Retinal pigment epithelial cell (primary cell): ENCODE measurements around the gene CNTLN.

Source experiments
- DNase-seq: peaks from one replicate; pipeline ENCODE4 v3.0.0-alpha.2; 2010; ENCODE audit warnings: low read depth
- H3K4me3 ChIP-seq: 2 replicates; pipeline ENCODE4 v1.5.1; 2011; ENCODE audit warnings: mild to moderate bottlenecking, low read length, control low read depth, moderate library complexity
- CTCF ChIP-seq: conservative IDR thresholded peaks from 2 replicates; pipeline ENCODE4 v1.5.1; 2011; ENCODE audit warnings: low read depth, low read length, control low read depth, inconsistent platforms

The CNTLN gene

GRCh38 chr9:17318821-17319320 is 184.0 kb downstream of the CNTLN start:
- TF ChIP-seq CTCF = no peak
- no peak for DNase-seq
- H3K4me3 ChIP-seq = no peak overlapping the region

DNA sequence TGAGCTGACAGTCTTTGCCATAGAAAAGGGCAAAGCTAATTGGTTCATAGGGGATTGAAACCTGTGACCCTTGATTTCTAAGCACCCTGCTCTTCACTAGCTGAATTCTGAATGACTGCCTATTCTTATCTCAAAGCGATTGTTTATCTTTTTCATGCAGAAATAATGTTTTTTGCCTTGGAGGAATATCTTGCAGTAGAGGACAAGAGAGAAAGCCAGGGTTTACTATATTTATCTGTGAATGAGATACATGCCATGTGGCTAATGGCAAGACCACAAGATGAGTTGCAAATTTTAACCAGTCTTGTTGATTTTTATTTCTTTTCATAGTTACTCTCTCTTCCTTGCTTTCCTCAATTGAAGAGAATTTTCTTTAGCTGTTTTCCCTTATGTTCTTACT is 185.0 kb downstream of the CNTLN start:
- H3K4me3 ChIP-seq = no peak overlapping the region
- DNase-seq = no peak
- no peak for TF ChIP-seq CTCF

- no peak for DNase-seq
- H3K4me3 ChIP-seq = no peak overlapping the region
- no peak for TF ChIP-seq CTCF
Measured at GRCh38 chr9:17322882-17323864, 188.3 kb downstream of the CNTLN start.

DNA sequence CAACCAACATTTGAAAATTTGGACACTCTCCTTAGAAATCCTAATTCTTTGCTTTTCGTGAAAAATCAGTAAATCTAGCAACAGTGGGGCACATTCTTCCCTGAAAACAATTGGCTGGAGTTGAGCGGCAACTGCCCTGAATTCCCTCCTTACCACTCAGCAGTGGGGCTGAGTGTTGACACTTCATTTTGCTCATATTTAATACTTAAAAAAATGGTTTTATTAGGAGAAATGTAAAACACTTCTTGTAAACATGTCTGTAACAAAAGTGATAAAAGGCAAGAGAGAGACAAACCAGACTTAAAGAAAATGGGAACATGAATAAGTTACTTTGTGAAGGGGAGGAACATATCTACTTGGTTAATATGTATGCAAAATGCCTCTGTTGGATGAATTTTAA is 193.5 kb downstream of the CNTLN start:
- no peak for TF ChIP-seq CTCF
- no peak overlapping the region for H3K4me3 ChIP-seq
- DNase-seq = no peak

GRCh38 chr9:17330097-17330496 is 195.3 kb downstream of the CNTLN start:
- H3K4me3 ChIP-seq = no peak overlapping the region
- TF ChIP-seq CTCF = no peak
- no peak for DNase-seq

DNA sequence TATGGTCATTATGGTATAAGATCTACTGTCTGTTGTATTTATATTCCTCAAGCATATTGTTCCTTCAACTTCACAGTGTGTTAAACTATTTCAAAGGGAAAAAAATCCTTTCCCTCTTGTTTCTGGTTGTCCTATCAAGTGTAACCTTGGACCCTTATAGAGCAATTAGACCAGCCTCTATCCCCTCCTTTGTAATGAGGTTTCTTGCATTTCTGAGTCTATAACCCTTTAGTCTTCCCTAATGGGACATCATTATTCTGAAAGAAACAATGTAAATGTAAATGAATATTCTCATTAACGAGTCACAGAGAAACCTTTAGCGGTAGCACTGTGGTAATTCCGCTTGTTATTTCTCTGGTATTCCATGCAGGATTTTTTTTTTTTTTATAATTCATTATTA is 197.3 kb downstream of the CNTLN start:
- TF ChIP-seq CTCF = no peak
- DNase-seq = no peak
- no peak overlapping the region for H3K4me3 ChIP-seq

- DNase-seq = no peak
- H3K4me3 ChIP-seq = no peak overlapping the region
- no peak for TF ChIP-seq CTCF
Measured at GRCh38 chr9:17339156-17339555, 204.3 kb downstream of the CNTLN start.
